ENCODE data around the gene TM9SF2. TPM values are rescaled to one million over a fixed set of nuclear protein-coding genes. Genes with fewer than 3 reads are reported as not detected.
"Not testable (repeated sequence)": the region's sequence is repeated elsewhere in the genome, so short reads cannot be mapped to it uniquely, and the experiment has no call there.

Gene TM9SF2
- total and polyA plus RNA-seq, 2 donors from 2014 or later: 88.3 to 144 TPM

DNA sequence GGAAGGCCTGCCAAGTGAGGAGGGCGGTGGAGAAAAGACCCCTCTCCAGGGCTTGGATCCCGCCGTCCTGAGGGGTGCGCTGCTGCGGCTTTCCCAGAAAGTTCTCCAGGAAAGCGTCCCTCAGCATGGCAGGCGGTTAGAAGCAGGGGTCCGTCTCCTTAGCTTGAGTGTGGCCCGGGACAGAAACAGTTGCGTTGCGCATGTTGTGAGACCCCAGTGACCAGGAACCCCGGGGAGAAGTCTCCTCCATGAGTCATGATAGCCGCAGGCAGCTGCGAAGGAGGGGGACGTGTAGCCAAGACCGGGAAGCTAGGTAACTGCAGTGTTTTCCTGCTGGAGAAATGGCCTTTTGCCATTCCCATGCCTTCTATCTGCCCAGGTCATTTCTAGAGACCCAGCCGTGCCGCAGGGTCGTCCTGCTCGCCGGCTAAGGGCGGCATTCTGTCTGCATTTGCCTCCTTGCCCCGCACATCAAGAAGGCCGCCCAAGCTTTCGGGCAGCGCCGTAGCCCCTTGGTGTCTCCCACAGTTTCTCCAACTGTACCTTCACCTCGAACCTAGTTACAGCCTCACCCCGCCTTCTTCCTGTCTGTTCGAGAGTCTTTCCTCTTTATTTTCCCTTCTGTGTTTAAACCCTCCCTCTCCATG is 64.3 kb downstream of the TM9SF2 start:
- intact Hi-C loops (cut with DNase I): no loop called here
- no peak overlapping the region for H3K4me3 ChIP-seq (ENCODE audit: low read length in 3 of 3)
- no peak for DNase-seq
- peaks cover 0 to 9% (median 0%) of the 10 kb centered on the region in 3 donors for H3K9me3 ChIP-seq (ENCODE audit: control insufficient read depth in 2 of 3, insufficient read depth in 1 of 3, low read length in 3 of 3)
- H3K9ac ChIP-seq (ENCODE audit: low read length in 3 of 3): no peak overlapping the region
- no peak for FAIRE-seq
- no peaks in the 10 kb centered on the region for H3K4me1 ChIP-seq (ENCODE audit: control insufficient read depth in 2 of 3, insufficient read depth in 2 of 3, low read depth in 1 of 3, low read length in 3 of 3)
- H3K27me3 ChIP-seq (ENCODE audit: control insufficient read depth, insufficient read depth, low read length): no peaks in the 10 kb centered on the region
- no peak overlapping the region for H3K27ac ChIP-seq (ENCODE audit: low read depth in 2 of 2, low read length in 2 of 2)
- TF ChIP-seq, protein P1, sequence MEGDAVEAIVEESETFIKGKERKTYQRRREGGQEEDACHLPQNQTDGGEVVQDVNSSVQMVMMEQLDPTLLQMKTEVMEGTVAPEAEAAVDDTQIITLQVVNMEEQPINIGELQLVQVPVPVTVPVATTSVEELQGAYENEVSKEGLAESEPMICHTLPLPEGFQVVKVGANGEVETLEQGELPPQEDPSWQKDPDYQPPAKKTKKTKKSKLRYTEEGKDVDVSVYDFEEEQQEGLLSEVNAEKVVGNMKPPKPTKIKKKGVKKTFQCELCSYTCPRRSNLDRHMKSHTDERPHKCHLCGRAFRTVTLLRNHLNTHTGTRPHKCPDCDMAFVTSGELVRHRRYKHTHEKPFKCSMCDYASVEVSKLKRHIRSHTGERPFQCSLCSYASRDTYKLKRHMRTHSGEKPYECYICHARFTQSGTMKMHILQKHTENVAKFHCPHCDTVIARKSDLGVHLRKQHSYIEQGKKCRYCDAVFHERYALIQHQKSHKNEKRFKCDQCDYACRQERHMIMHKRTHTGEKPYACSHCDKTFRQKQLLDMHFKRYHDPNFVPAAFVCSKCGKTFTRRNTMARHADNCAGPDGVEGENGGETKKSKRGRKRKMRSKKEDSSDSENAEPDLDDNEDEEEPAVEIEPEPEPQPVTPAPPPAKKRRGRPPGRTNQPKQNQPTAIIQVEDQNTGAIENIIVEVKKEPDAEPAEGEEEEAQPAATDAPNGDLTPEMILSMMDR (IDR thresholded peaks at IDR 0.05; ENCODE audit: borderline replicate concordance, extremely low read depth, insufficient read depth): no peak
- no peaks in the 10 kb centered on the region for H3K36me3 ChIP-seq (ENCODE audit: control insufficient read depth in 2 of 3, insufficient read depth in 3 of 3, low read length in 3 of 3)

DNA sequence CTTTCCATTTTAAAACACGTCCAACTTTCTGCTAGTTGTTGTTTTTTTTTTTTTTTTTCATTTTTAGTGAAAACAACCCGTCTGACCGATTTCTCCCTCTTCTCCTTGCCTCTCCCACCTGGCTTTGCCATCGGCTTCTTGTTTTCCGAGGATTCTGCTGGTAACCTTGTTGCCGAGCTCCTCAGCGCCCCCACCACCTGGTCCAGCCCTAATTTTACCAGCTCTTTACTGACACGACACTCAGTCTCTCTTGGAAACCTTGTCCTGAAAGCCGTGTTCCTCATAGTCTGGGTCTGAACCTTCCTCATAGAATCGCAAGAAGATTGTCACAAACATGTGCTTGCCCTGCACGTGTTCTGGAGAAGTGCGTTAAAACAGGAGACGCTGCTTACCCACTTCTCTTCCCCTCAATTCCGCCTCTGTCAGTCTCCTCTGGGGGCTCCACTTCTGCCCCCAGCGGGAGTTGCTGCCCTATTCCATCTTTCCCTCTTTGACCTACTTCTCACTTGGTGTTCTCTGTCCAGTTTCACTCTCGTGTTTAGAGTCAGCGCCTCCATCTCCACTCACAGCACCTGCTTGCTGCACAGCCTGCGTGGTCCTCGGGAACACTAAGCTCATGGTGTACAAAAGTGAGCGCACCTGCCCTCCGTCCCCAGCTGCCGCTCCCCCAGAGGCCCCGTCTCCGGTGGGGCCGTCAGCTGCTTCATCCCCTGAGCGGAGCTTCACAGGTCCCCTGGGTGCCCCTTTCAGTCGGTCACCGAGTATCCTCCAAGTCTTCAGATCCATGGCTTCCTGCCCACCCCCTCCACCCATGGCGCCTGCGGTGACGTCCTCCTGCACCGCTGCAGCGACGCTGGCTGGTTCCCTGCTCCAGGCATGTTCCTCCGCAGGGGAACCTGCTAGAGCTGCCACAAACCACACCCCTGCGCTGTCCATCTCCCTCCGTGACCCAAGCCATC is 65.1 kb downstream of the TM9SF2 start:
- Histone ChIP-seq H3K4me3 (ENCODE audit: low read length in 3 of 3) (no peak overlapping the region), H3K27me3 (ENCODE audit: control insufficient read depth, insufficient read depth, low read length) (no peaks in the 10 kb centered on the region), H3K36me3 (ENCODE audit: control insufficient read depth in 2 of 3, insufficient read depth in 3 of 3, low read length in 3 of 3) (no peaks in the 10 kb centered on the region), H3K27ac (ENCODE audit: low read depth in 2 of 2, low read length in 2 of 2) (no peak overlapping the region), H3K9me3 (ENCODE audit: control insufficient read depth in 2 of 3, insufficient read depth in 1 of 3, low read length in 3 of 3) (peaks cover 0 to 9% (median 0%) of the 10 kb centered on the region in 3 donors), H3K4me1 (ENCODE audit: control insufficient read depth in 2 of 3, insufficient read depth in 2 of 3, low read depth in 1 of 3, low read length in 3 of 3) (no peaks in the 10 kb centered on the region), H3K9ac (ENCODE audit: low read length in 3 of 3) (no peak overlapping the region)
- intact Hi-C loops (cut with DNase I): no loop called here
- DNase-seq (no peak), FAIRE-seq (no peak)
- TF ChIP-seq, protein P1 (IDR thresholded peaks at IDR 0.05; ENCODE audit: borderline replicate concordance, extremely low read depth, insufficient read depth): no peak

DNA sequence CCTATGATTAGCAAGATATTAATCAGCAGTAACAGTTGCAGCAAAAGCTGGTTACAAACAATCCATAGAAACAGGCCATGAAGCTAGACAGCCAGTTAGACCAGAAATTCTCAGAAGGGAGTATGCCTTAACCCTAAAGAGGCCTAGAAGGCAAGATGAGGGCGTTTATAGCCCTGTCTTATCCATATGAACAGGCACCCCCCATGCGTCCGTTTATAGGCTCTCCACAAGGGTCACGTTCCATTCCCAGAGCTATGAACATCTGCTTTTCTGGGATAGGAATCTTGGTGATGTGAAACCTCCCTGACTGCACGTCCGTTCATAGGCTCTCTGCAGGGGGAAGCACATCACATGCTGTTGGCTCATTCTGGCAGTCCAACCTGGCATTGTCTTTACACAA is 67.6 kb downstream of the TM9SF2 start:
- FAIRE-seq; H3K36me3 ChIP-seq (ENCODE audit: control insufficient read depth in 2 of 3, insufficient read depth in 3 of 3, low read length in 3 of 3); H3K27me3 ChIP-seq (ENCODE audit: control insufficient read depth, insufficient read depth, low read length); DNase-seq; H3K9me3 ChIP-seq (ENCODE audit: control insufficient read depth in 2 of 3, insufficient read depth in 1 of 3, low read length in 3 of 3); H3K4me1 ChIP-seq (ENCODE audit: control insufficient read depth in 2 of 3, insufficient read depth in 2 of 3, low read depth in 1 of 3, low read length in 3 of 3); H3K9ac ChIP-seq (ENCODE audit: low read length in 3 of 3); H3K27ac ChIP-seq (ENCODE audit: low read depth in 2 of 2, low read length in 2 of 2); intact Hi-C loops (cut with DNase I); H3K4me3 ChIP-seq (ENCODE audit: low read length in 3 of 3): not testable (repeated sequence)

DNA sequence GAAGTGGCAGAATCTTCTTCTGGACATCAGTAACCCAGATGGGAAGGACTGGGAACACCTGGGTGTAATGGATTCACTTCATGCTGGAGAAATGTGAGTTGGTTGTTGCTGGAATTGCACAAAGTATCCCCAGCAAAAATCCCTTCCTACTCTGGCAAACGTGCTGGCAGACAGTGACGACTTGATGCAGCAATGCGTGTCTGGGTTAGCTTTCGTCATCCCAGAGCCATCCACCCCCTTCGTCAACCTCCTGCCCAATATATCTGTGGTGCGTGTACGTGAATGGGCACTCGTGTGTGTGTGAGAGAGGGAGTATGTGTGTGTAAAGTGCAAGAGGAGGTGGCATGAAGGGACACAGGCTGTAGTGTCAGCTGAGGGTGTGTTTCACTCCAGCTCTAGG is 70.9 kb downstream of the TM9SF2 start:
- FAIRE-seq (no peak), DNase-seq (peak in 1 of 5 donors; percentile 10)
- TF ChIP-seq, protein P1 (IDR thresholded peaks at IDR 0.05; ENCODE audit: borderline replicate concordance, extremely low read depth, insufficient read depth): no peak
- H3K4me1 ChIP-seq (ENCODE audit: control insufficient read depth in 2 of 3, insufficient read depth in 2 of 3, low read depth in 1 of 3, low read length in 3 of 3): no peaks in the 10 kb centered on the region
- no peaks in the 10 kb centered on the region for H3K36me3 ChIP-seq (ENCODE audit: control insufficient read depth in 2 of 3, insufficient read depth in 3 of 3, low read length in 3 of 3)
- no peaks in the 10 kb centered on the region for H3K27me3 ChIP-seq (ENCODE audit: control insufficient read depth, insufficient read depth, low read length)
- H3K9me3 ChIP-seq (ENCODE audit: control insufficient read depth in 2 of 3, insufficient read depth in 1 of 3, low read length in 3 of 3): peaks cover 0 to 9% (median 0%) of the 10 kb centered on the region in 3 donors
- H3K9ac ChIP-seq (ENCODE audit: low read length in 3 of 3): no peak overlapping the region
- intact Hi-C loops (cut with DNase I): no loop called here
- no peak overlapping the region for H3K27ac ChIP-seq (ENCODE audit: low read depth in 2 of 2, low read length in 2 of 2)
- H3K4me3 ChIP-seq (ENCODE audit: low read length in 3 of 3): no peak overlapping the region
